GM19025 (cell line): Measurements from ENCODE around the gene SP2.

Experiments
- ATAC-seq: cut with Tn5 transposase; IDR thresholded peaks from one replicate; pipeline ENCODE4 v1.9.1; 2021; ENCODE audit warnings: mild to moderate bottlenecking, low read depth, moderate library complexity; ENCODE audit not compliant: unreplicated experiment

SP2 gene

DNA sequence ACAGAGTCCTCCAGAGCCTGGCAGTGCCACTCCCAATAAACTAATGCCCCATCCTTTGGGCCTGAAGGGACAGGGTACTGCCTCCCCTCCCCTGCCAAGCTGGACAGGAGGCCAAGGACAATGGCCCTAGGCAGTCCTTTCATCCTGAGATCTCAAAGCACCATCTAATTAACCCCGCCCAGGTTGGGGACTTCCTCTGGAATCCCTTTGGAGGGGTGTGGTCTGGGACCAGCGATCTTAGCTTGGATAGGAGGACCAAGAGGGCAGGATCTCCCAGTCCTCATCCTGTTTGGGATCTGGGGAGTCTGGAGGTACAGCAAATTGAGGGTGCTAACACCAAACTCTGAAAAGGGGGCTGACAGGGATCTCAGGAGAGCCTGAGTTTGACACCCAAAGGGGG lies 26.9 kb upstream of the SP2 start:
- ATAC-seq, result no peak

DNA sequence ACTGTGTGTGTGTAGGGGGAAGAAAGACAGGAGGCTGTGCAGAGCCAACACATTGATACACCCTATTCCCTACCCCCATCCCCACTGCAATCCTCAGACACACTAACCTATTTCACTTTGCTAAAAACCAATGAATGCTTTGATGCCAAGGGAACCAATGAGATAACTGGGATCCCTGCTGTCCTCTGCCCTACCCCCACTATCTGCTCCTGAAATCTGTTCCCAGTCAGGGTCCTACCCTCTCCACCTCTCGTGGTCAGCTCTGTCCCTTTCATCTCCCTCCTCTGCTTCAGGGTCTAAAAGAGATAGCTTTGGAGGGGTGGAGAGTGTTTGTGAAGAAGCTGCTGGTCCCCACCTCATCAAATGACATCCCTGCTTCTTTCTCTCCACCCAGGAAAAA lies 26.0 kb upstream of the SP2 start:
- no peak for ATAC-seq

DNA sequence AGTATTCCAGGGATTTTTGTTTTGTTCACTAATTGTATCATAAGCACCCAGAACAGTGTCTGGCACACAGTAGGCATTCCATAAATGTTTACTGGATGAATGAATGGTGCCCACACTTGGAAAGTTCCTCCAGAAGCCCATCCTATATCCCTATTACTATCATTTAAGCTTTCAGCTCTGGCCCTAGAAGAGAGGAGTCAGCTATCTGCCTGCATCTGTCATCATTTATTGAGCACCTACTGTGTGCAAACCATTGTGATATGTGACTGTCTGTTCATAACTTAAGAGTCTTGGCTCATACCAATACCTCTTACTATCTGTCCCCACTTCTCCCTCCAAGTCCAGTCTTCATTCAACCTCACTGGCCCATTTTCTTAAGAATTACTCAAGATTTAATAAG lies 25.0 kb upstream of the SP2 start:
- ATAC-seq, result no peak

DNA sequence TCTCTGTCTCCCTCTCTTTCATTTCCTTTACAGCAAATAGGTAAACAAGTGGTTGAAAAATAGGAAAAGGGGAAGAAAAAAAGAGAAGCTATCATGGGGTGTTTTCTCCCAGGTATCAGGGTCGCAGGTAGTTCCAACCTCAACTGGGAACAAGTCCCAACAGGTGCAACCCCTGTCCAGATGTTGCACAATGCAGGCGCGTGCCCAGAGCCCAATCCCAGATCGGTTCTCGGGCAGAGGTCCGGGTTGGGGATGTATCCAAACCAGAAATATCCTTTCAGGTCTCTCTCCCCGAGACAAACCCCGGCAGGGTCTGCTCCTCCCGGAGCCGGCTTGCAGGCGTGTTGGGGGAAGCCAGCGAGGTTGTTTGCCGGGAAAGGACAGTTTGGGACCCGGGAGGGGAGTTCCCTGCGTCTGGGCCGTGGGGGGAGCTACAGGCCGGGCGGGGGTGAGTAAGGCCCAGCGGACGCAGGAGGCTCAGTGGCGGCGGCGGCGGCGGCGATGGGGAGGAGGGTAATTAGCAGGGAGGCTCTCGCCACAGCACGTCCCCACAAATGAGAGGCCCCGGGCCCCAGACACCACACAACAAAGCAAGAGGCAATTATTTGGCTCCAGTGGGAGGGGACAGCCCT lies 23.9 kb upstream of the SP2 start:
- ATAC-seq, result no peak

DNA sequence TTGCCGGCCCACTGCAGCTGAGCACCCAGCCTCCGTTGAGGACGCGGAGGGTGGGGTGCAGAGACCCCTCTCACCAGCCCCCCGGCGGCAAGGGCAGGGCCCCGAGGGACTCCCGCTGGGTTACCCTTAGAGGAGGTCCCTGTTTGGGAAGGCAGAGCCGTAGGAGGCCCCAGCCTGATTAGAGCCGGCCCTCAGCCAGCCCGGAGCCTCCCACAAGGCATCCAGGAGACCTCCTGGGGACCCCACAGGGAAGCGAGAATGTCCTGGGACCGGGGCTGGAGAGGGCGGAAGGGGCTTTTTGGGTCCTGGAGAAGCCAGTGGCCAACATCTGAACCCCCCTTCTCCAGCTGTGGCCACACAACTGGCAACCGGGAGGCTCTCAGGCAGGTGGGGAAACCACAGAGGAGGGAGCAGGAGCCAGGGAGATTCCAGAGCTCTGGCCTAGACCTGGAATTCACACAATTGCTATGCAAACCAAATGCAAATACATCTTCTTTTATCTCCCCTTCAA lies 23.3 kb upstream of the SP2 start:
- no peak for ATAC-seq

DNA sequence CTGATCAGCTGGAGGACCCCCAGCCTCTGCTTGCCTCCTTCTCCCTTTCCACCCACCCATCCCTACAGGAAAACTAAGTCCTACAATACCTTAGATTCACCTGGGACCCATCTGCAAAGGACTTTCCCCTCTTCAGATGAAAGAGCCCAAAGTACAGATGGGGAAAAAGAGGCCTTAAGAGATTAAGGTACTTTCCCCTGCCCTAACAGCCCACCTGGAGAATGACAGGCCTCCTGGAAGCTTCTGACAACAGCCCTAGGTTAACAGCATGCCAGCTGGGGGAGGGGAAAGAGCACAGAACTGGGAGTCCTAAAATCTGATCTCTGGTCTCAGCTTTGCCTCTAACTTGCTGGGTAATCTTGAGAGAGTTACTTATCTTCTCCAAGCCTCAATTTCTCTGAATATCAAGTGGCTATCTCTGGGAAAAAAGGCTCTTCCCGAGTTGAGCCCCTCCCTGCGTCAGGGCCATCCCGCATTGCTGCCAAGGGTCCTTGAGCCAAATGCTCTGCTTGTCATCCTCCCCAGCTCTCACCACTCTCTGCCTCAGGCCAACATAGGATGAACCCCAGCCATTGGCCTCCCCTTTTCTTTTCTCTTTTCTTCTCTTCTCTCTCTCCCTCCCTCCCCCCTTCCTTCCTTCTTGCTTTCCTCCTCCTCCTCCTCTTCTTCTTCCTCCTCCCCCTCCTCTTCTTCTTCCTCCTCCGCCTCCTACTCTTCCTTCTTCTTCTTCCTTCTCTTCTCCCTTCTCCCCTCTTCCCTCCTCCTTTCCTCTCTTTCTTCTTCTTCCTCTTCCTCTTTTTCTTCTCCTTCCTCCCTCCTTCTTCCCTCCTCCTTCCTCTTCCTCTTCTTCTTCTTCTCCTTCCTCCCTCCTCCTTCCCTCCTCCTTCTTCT lies 22.6 kb upstream of the SP2 start:
- no peak for ATAC-seq

DNA sequence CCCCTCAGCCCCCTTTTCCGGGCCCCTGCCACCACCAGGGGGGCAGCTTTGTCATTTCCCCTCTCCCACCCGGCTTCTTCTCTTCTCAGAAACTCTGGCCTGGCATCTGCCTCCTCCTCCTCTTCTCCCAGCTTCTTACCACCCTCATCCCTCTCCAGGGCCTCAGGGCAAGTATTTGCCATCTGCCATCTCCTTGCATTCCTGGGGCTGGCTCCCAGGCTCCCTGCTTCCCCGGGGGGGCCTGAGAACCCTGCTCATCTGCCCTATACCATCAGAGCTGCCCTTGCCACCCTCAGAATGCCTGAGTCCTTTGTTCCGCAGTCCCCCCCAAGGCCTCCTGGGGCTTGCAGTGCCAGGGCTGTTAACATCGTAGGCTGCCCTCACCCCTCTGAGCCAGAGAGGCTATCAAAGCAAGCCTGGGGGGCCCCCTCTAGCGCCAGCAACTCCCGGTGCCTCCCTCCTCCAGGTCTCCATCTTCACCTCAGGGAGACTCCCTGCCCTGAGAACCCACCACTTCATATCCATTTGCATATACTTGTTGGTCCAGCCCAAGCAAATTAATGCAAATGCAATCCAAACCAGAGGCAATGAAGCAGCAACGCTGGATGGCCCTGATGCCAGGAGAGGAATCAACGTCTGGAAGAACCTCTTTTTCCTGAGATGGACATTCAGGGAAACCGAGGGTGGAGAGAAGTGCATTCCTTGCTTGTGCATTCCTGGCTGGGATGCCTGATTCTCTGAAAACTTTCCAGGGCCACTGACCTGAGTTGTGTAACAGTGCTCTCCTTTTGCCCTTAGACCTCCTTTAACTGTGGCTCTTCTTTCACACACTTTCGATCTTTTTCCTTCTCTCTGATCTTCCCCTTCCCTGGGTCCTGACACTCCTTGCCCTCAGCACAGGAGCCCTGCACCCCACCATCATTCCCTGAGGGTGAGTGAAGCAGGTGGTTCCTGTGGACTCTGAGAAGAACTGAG lies 20.7 kb upstream of the SP2 start:
- no peak for ATAC-seq

DNA sequence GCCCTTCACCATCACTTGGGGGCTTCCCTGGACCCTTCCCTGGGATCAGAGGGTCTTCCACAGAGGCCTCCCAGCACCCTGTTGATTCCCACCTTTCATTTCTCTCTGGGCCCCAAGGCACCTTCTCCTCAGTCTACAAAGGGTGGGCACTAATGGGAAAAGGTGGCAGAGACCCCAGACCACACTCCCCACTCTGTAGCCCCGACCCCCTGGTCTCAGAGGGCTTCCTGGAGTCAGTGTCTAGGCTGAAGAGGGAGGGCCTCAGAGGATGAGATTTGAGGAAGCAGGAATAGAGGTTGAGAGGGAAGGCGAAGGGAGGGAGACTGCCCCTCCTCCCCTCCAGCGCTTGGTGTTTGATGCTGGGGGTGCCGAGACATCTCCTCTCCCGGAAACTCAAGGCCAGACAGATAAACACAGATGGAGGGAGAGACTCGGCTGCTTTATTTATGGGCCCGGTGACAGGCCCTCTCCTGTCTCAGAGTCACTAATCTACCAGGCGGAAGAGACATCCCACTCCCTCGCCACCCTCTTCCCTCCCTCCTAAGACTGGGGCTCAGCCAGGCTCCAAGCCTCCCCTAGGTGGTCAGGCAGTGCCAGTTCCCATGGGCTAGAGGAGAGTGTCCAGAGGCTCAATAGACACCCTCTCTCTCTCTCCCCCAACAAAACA lies 18.5 kb upstream of the SP2 start:
- ATAC-seq, result no peak

DNA sequence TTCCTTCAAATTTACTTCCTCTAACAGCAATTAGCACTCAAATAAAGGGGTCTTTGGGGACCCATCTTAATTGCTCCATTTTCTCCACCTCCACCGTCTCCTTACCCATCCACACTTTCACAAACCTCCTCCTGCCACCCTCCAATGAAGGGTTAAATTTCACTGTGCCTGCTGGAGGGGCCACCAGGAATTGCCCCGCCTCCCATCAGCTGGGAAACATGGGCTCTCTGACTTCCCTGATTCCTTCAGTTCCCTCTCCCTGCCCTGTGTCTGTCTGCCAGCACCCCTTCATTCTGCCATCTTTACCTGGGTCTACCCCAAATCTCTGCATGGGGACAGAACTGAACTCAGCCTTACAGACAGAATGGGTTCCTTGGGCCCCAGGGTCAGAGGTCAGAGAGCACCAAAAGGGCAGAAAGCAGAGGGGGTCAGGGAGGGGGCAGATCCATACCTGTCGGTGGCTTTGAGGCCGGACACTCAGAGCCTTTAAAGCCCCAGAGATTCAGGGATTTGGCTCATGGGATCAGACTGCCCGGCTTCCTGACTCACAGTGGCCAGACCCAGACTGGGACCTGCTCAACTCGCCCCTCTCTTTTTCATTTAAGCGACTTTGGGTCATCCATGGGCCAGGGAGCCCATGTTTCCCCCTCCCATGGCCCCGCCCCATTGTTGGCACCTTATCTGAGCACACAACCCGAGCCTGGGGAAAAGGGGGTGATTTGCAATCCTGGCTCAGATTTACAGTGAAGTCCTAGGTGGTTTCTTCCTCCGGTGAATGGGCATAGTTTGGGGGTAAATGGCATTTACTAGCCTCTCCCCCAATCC lies 17.6 kb upstream of the SP2 start:
- no peak for ATAC-seq

DNA sequence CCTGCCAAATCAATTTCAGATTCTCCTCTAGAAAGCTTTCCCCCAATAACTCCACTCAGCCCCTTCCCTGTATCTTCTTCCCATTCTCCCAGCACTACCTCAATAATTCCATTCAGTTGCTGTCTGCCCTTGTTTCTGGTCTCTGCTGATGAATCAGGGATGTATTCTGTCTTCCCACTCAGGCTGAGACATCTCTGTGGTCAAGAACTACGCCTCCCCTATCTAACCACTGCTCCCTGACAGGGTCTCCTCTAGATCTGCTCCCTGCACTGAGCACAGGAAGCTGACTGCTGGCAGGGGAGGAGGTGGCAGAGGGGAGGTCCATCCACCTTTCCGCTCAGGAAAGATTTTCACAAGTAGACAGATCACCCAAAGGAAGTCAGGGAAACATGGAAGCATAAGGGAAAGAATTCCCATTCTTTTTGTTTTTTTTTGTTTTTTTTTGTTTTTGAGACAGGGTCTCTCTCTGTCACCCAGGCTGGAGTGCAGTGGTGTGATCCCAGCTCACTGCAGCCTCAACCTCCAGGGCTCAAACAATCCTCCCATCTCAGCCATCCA lies 16.9 kb upstream of the SP2 start:
- no peak for ATAC-seq

DNA sequence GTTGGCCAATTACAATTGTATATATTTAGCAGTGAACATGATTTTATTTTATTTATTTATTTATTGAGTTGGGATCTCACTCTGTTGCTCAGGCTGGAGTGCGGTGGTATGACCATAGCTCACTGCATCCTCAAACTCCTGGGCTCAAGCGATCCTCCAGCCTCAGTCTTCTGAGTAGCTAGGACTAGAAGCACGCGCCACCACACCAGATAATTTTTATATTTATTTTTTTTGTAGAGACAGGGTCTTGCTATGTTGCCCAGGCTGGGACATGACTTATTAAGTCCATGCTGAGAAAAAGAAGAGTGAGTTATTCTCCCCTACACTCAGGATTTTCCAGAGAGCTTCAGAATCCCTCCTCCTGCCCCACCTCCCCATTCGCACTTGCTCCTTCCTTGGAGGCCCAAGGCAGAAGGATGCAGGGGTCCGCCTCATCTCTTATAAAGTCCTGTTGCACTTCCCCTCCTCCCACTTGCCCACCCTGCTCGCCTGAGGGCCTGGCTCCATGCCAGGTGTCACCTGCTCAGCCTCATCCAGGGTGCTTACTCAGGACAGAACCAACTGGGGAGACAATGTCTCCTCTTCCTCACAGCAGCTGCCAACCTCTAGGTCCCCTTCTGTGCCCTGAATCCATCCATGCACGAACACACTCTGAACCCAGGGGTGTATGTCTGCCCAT lies 16.1 kb upstream of the SP2 start:
- ATAC-seq, result no peak

DNA sequence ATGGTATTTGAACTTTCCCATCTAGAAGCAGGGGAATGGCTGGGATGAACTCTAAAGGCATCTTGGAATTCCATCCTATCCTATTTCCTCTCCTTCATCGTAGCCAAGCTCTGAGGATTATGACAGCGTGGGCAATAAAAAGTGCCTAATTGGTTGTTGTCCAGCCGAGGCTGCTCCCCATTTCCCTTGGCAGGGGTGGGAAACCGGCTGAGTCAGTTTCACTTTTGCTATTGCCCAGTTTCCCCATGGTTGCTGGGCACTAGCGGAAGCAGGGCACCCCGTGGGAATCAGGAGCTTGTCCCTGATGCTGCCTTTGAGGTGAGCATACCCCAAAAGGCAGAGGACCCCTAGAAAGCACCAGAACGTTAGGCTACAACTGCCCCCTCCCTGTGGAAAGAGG lies 13.8 kb upstream of the SP2 start:
- no peak for ATAC-seq

DNA sequence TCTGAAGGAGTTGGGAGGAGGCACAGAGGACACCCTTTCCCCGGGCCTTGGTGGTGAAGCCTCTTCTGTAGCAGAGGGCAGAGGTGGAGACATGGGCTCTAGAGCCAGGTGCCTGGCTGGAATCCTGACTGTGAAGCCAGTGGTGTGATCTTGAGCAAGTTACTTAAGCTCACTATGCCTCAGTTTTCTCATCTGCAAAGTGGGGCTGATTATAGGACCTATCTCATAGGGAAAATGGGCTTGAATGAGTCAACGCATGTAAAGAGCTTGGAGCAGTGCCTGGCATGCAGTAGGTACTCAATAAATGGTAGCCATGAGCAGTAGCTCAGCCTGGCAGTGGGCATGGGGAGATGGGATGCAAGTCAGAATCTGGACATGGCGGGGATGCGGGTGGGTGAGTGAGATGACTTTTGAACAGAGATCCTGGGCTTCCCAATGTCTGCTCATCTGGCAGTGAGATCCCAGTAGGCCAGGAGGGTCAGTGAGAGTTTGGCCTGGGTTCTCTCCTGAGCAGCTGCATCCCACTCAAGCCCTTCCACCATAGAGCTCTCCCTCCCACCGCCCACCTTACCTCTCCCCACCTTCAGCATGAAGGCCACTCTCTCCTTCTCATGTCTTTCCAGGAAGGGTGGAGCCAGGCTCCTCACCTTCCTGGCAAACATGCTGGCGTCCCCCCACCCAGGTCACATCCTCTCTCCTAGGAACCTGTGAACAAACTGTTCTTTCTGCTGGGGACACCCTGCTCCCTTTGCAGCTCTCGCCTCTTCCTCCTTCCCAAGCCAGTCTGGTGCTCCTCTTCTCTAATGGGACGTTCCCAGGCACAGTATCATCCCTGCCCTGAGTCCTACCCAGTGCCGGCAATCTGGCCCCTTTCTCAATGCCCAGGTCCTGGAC lies 13.1 kb upstream of the SP2 start:
- ATAC-seq, result no peak

DNA sequence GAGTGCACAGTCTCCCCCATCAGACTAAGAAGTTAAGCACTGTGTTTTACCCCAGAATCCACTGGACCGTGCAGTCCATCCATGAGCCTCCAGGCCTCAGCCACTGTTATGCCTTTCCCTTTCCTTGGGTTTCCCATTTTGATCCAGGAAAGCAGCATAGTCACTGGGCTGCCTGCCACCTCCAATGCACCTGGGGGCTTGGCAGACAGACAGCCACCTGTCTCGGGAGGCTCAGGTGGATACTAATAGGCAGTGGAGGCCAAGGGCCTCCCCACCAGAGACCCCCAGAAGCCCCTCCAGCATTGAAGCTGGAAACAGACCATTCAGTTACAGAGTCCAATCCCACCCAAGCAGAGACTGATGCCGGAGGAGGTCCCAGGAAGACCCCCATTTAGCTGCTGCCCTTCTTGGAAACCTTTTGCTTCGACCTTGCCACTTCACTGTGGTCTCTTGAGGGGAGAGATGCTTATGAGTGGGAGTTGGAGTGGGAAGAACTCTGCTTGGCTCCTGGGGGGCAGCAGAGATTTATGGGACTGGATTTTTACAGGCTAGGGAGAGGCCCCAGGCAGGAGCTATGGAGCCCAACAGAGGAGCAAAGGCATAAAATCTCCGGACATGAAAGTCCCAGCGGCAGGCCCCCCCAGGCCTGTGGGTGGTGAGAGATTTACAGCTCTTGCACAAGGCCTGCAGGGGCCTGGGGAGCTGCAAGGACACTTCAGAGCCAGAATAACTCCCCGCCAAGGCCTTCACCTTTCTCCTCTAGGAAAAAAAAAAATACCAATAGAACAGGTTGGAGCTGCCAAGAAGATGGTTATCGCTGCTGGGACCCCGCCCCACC lies 12.2 kb upstream of the SP2 start:
- ATAC-seq, result no peak

DNA sequence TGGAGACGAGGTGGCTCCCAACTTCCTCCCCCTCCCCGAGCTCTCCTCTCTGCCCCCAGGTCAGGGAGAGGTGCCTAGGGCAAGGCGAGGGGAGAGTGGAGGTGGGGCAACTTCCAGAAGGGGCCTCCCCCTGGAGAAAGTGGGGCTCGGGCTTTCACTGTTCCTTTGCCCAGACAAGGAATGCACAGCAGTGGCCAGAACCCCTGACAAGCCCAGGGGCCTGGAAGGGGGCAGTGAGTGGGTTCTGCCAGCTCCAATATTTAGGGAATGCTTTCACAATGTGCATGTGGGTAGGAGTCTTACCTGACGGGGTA lies 11.7 kb upstream of the SP2 start:
- no peak for ATAC-seq

DNA sequence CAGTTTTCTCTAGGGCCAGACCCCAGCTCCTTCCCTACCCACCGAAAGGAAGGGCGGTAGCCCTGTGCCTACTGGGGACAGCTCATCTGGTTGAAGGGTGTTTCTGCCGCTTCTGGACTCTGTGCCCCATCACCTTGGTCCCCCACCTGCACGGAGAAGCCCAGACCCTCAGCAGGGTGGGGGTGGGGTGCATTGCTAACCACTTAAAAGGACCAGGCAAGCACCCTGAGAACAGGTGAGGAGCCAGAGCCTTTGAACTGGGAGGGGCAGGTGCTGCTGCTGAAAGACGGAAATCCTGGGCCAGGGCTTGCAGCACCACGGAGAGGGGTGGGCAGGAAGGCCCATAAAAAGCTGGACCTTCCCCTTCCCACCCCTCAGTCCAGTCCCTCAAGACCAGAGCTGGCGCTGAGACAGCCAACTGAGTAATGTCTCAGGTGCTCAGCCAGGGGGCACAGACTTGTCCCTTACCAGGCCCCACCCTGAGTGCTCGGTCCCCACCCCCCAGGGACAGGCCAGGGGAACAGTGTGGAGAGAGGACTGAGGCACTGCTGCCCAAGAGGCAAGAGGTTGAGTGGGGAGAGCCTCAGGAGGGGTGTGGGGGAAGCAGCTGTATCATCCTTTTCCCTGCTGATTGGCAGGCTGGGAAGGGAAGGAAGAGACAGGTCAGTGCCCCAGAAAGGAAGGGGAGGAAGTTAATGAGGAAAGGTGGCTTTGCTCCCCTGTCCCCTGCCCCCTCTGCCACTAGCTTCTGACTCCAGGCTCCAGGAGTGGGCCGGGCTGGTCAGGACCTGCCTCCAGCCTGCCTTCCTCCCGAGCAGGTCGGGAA lies 10.9 kb upstream of the SP2 start:
- ATAC-seq, result no peak
